LHCN-M2 (cell line): ENCODE results near the gene C1QB. TPM values are rescaled to one million over a fixed set of nuclear protein-coding genes. Genes with fewer than 3 reads are reported as not detected.
"Not testable (repeated sequence)": the region's sequence is repeated elsewhere in the genome, so short reads cannot be mapped to it uniquely, and the experiment has no call there.

Experiments
- DNase-seq: peaks from one replicate; pipeline ENCODE4 v3.0.0-alpha.2; 2012; ENCODE audit warnings: low read depth
- total RNA-seq: library from RNA; depleted of rRNA; stranded (reverse); fragments of >200 nt; gene quantifications from 2 replicates; pipeline ENCODE4 v1.2.3, GENCODE V29; 2014

C1QB gene
- total RNA-seq, 1 experiment from 2014 or later: not detected

DNA sequence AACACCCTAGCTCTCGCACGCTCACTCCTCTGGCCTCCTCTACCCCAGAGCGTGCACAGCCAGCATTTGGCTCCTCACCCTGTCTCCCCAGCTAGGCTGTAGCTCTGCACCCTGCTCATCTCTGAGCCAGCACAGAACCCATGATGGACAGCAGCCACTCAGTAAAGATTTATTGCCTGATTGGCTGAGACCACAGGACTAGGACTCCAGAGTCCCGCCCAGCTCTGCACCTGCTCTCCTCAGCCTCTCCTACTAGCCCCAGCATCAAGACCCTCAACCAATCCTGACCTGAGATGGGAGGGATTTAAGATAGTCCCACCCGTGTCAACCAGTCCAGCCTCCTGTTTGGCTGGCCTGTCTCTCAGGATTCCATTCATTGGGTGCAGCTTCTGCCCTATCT lies 9.3 kb downstream of the C1QB start:
- DNase-seq: peak; percentile 19

DNA sequence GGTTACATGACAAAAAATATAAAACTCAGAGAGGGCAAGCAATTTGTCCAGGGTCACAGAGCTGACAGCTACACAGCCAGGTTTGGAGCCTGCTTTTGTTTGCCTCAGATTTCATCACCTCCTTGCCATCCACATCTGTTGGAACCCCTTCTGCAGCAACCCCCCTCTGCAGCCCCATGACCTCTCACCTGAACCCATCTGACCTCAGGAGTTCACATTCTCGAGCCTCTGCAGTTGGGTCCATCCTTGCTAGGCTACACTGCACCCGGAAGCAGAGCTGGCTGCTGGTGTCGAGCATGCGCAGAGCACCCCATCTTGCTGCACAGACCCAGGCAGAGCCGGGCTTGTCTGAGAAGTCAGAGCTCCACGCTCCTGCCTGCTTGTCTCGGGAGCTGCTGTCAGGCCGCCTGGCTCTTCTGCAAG lies 10.0 kb downstream of the C1QB start:
- DNase-seq: no peak

DNA sequence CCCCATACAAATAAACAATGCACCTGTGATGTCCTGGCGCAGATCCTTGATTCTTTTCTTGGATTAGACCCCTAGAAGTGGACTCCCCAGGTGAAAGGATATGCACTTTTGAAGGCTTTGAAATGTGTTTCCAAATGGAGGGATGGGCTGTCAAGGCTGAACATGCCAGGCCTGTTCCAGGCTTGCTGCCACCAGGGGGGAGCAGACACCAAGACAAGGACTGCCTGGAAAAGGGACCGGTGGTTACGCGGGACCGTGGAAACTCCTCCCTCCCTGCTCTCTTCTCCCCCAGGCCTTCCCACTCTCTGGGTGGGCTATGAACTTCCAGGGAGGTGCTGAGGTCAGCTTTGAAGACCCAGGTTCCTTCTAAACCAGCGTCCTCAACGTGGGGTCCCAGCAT lies 12.7 kb downstream of the C1QB start:
- no peak for DNase-seq

DNA sequence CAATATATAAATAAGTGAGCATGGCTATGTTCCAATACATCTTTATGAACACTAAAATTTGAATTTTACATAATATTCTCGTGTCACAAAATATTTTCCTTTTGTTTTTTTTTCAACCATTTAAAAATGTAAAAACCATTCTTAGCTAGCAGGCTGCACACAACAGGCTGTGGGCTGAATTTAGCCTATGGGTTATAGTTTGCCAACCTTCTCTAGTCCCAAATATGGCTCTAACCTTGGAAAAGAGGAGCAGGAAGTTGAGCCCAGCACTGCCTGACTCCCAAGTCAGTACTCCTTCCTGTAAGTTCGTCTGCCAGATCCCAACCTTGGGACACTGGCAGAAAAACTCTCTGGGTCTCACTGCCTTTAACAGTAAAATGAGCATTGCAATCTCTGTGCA lies 13.4 kb downstream of the C1QB start:
- DNase-seq: no peak

DNA sequence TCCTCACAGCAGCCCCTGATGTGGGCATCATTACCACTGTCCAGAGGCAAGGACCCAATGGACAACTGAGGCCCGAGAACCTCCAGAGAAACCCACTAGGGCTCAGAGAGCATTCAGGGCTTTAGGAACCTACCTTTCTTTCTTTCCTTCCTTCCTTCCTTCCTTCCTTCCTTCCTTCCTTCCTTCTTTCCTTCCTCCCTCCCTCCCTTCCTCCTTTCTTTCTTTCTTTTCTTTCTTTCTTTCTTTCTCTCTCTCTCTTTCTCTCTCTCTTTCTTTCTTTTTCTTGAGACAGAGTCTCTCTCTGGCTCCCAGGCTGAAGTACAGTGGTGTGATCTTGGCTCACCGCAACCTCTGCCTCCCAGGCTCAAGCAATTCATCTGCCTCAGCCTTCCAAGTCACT lies 15.8 kb downstream of the C1QB start:
- not testable (repeated sequence) for DNase-seq

DNA sequence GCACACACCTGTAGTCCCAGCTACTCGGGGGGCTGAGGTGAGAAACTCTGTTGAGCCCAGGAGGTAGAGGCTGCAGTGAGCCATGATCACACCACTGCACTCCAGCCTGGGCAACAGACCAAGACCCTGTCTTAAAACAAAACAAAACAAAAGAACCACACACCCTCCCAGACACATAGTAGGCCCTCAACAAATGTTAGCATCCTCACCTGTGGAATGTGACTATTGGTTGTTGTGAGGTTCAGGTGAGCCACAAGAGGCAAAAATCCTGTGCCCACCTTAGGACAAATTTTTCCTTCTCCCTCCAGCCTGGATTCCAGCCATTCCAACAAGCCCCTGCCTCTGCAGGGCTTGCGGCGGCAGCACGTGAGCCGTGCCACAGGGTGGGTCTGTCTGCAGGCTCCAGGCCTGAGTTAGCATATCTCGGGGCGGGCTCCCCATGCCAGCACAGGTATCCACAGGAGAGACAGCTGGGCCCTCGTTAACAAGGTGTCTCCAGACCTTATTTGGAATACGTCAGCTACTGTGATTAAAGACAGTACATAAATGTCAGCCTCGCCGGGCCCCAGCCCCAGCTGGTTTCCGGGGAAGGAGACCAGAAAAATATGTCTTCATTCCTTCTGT lies 17.4 kb downstream of the C1QB start:
- DNase-seq: no peak

DNA sequence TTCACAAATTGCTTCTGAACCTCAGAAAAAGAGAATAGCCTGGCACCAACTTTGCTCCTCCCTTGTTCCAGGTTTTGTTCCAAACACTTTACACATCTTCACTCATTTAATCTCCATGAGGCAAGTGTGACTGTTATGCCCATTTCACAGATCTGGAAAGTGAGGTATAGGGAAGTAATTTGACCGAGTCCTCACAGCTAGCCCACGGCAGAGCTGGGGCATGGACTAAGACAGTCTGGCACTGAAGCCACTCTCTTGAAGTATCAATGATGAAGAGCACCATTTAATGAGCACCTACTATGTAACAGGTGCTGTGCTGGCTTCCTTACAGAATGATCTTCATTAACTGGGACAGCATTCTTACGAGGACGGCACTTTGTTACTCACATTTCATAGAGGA lies 19.0 kb downstream of the C1QB start:
- no peak for DNase-seq

DNA sequence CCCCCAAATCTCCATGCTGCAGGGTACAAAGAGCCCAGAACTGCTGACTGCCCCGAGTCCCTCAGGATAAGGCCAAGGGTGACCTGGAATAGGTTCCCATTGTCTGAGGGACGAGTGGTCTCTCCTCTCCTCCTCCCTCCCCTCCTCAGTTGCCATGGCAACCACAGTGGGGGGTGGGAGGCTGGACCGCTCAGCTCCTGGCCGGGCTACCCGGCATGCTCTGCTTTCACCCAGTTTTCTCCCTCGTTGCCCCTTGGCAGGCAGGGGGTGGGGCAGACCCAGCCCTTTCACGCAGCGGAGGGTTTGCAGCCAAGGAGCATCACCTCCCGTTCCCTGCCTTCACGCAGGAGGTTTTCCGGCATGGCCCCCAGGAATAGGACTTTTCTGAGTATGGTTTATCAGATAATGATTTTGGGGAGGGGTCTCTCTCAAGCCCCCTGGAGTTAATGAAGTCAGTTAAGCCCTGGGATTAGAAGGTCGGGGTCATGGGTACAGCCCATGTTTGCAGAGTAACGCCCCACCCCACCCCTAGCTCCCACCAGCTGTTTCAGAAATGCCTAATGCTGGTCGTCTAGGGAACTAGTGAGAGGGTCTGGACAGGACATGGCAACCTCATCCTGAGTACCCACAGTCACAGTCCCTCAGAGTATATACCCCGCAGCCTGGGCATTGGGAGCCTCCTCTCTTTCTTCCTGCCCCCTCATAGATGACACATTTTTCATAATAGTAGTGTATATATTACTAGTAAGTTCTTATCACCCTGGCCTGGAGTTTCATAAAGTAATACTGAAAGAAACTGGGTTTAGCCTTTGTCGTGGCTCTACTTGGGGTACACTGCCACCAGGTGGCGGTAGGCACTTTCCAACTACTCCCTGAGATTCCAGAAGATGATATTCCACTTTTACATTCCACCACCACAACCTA lies 20.7 kb downstream of the C1QB start:
- peak; percentile 43 for DNase-seq

DNA sequence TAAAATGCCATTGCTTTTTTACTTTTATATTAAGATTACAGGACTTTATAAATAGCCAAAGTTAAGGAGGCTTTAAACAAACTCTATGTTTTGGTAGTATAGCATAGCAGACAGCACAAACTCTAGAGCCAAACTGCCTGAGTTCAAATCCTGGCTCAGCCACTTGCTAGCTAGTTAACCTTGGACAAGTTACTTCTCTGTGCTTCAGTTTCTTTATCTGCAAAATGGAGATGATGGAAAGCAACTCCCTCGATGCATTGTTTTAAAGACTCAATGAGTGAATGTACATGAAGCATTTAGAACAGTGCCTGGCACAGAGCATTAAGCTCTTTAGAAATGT lies 21.3 kb downstream of the C1QB start:
- DNase-seq: no peak

DNA sequence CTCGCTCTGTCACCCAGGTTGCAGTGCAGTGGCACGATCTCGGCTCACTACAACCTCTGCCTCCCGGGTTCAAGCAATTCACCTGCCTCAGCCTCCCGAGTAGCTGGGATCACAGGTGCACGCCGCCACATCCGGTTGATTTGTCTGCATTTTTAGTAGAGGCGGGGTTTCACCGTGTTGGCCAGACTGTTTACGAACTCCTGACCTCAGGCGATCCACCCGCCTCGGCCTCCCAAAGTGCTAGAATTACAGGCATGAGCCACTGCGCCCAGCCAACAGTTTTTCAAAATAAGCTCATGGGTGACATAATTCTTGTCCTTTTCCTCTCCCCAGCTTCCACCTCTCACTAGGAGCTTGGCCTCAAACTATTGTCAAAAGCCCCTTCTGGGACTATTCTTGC lies 23.1 kb downstream of the C1QB start:
- DNase-seq: not testable (repeated sequence)

DNA sequence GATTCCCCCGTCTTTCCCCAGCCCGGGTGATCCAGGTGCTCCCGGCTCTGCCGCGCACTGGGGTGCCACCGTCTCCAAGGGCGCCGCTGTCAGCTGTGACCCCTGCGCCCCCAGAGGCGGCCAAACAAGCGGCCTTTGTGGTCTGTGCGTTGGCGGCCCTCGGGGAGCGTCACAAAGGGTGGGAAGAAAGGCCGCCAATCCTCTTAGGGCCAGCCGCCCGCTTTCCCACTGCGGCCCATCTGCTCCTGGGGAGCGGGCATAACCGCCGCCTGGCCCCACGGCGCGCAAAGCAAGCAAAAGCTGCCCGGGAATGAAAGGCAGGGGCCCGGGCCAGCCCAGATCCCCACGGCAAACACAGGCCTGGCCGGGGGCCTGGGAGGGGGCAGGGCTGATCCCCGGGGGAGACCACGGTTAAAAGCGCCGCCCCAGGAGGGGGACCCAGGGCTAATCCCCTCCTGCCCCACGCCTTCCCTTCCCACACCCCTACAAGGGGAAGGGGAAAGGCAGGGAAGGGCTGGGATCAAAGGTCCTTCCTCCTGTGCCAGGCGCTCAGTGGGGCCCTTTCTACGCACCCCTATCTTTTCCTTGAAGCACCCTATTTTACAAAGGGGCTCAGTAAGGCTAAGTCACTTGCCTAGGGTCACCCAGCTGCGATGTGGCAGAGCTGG lies 24.0 kb downstream of the C1QB start:
- DNase-seq: no peak

DNA sequence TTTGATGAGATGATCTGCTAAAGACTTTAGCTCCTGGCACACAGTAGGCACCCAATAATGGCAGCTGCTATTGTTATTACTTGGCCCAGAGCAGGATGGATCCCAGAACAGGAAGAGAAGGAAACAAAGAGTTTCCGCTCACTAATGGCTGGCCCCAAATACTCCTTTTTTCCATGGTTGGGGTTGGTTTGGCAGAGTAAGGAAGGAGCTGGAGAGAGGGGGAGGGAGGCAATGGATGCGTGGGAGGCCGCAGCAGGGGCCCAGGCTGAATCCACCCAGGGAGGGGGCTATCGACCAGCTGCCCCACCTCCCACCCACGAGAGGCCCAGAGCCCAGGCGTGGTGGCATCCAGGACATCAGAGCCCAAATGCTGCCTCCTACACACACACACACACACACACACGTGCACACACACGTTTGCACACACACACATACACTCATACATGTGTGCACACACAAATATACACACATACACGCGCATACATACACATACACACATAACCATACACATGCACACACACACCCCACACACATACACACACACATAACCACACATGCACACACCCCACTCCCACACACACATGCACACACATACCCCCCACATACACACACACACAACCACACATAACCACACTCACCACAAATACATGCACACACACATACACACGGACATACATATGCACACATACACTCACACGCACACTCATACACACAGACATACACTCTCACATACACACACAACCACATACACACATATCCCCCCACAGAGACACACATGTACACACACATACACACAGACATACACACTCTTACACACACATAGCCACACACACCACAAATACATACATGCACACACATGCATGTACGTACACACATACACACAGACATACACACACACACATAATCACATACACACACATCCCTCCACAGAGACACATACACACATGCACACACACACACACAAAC lies 25.2 kb downstream of the C1QB start:
- no peak for DNase-seq

DNA sequence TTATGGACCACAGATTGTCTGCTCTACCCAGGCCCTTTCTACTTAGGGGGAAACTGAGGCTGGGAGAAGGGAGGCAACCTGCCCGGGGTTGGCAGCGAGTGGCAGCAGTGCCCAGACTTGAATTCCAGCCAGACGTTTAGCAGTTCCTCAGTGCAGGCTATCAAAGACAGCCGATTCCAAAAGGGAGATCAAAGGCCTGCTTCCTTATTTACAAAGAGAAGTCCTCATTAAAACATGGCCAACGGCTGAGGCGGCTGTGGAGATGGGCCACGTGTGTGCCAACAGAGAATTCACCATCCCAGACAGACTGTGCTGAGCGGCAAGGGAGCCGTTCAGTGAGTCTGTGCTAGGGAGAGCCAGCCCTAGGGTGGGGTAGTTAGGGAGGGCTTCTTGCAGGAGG lies 27.7 kb downstream of the C1QB start:
- DNase-seq: no peak

DNA sequence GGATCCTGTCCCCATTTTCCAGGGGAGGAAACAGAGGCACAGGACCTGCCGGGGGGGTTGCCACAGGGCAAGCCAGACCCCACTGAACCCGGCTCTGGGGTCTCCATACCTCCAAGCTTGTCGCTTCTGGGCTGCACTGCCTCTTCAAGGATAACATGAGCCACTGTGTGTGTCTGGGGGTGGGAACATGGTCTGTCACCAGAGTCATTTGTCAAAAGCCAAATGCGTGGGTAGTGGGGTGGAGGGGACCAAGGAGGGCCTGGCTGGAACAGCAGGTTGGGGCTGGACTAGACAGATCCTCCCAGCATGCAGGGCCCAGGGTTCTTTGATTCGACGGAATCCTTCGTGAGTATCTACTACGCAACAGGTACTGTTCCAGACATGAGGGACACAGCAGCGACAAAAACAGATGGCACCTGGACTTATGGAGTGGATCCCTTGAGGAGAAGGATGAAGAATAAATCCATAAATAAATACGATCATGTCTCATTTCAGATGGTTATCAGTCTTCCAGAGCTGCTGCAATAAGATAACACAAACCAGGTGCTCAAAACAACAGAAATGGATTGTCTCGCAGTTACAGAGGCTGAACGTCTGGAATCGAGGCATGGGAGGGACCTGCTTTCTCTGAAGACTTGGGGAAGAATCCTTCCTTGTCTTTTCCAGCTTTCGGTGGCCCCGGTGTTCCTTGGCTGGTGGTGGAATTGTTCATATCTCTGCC lies 28.7 kb downstream of the C1QB start:
- no peak for DNase-seq

DNA sequence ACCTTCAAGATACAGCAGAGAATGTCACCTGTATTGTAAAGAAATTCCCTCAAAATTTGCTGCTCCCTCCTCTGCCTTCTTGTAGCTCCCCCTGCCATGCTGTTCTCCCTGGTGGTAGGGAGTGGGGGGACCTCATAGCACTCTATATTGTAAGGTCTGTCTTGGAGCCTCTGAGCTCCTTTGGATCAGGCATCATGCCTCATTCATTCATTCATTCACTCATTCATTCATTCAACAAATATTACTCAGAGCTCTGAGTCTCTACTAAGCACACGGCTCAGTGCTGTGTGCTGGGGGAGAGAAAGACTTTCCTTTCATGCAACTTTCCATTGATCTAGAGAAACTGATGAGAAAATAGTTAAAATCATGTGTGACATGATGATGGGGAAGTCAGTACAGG lies 30.5 kb downstream of the C1QB start:
- no peak for DNase-seq

DNA sequence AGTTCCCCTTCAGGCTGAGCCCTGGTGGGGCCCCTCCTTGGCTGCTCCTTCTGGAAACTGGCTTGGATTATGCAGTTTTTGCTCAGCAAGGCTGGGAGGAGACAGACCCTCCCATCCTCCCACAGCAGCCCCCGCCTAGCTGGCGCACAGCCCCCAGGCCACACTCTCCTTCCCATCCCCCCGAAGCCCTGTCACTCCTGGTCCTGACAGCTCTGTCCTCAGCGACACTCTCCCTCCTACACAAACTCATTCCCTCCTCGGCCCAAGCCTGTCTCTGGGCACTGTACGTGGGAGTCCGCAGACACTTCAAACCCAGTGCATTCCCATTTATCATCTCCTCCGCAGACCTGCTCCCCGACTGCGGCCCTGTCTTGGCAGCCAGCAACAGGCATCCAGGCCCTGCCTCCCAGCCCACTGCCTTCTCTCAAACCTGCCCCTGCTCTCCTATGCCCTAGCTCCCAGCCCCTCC lies 32.6 kb downstream of the C1QB start:
- DNase-seq: no peak

DNA sequence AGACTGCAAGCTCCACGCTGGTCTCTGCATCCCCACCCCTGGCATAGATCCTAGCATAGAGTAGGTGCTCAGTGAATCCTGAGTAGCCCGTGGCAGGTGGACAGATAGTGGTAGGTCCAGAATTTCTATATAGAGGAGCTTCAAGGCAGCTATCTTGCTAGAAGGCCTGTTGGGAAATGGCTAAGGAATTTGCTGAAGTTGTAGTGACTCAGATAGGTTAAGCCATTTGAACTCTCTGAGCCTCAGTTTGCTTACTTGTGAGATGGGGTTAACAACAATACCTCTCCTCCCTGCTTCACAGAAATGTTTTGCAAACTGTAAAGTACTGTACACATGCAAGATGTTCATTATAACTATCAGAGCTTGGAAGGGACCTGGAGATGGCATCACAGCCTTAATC lies 34.2 kb downstream of the C1QB start:
- no peak for DNase-seq

DNA sequence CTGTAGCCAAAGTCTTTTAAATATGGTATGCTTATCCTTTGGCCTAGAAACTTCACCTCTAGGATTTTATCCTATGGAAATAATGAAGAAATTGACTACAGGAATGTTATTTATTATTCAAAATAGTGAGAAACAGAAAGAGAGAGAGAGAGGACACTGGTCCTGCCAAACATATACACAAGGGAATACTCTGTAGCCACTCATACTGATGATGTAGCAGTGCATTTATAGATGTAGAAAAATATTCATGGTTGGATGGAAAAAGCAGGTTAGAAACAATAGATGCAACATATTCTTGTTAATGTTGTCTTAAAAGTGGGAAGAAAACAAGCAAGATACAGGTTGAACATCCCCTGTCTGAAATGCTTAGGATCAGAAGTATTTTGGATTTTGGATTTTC lies 35.4 kb downstream of the C1QB start:
- DNase-seq: no peak

DNA sequence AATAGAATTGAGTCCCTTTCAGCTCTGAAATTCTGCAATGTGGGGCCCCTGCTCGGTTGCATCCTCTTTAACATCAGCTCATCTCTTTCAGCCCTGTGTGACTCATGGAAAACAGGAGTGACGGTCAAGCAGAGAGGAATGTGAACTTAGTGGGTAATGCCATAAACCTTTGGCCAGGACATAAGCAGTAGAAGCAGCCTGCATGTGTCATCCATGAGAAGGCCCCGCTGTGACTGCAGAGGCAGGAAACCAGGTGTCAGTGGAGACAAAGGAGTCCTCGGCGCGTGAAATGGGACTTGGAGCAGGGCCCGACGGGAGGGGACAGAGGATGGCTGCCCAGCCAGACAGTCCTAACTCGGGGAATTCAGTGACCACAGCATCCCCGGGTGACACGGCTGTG lies 36.5 kb downstream of the C1QB start:
- DNase-seq: peak; percentile 80

DNA sequence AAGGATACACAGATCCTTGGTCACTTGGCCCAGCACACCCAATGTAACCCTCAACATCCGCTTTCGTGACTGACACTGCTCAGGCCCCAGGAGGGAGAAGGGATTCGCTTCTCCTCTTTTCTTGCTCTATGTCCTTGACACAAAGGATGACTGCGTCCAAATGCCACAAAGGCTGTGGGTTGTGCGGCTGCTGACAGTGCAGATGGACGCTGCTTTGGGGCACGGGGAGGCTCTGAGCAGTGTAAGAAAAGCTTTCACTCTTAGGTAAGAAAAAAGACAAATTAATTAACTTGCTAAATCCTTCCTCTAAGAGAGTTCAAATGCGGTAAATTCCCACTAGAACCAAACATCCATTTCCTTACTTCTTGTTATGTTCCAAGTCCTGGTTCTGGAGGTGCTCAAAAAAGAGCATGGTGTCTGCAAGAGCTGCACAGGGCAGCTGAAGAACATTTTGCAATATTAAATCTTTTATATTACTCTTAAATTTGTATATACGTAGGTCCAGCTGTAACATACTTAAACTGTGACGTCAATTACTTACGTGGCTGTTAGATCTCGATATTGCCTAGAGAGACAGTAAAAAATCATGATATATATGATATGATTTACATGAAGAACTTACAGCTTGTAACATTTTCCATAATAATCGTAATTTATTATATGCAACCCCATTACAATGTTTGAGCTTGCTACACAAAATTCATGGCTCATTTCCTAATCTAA lies 38.2 kb downstream of the C1QB start:
- no peak for DNase-seq
